Keratinocyte (primary cell): ENCODE measurements around the gene SKOR1.

Source experiments
- CTCF ChIP-seq, 3 experiments: IDR thresholded peaks in 1 of 3; conservative IDR thresholded peaks in 1 of 3; optimal IDR thresholded peaks in 1 of 3; 2 replicates in 2 of 3; 3 replicates in 1 of 3; pipeline versions ENCODE3 to v1.5.1; 2011; ENCODE audit warnings: low read length in 3 of 3, mild to moderate bottlenecking in 3 of 3, moderate library complexity in 2 of 3, control low read depth in 1 of 3, inconsistent platforms in 1 of 3; ENCODE audit not compliant: insufficient read depth in 2 of 3; ENCODE audit errors: extremely low read depth in 1 of 3
- EZH2 ChIP-seq: IDR thresholded peaks from one replicate; pipeline ENCODE4 v1.6.1; 2012; ENCODE audit warnings: inconsistent platforms, mild to moderate bottlenecking, low read length, moderate library complexity

DNA sequence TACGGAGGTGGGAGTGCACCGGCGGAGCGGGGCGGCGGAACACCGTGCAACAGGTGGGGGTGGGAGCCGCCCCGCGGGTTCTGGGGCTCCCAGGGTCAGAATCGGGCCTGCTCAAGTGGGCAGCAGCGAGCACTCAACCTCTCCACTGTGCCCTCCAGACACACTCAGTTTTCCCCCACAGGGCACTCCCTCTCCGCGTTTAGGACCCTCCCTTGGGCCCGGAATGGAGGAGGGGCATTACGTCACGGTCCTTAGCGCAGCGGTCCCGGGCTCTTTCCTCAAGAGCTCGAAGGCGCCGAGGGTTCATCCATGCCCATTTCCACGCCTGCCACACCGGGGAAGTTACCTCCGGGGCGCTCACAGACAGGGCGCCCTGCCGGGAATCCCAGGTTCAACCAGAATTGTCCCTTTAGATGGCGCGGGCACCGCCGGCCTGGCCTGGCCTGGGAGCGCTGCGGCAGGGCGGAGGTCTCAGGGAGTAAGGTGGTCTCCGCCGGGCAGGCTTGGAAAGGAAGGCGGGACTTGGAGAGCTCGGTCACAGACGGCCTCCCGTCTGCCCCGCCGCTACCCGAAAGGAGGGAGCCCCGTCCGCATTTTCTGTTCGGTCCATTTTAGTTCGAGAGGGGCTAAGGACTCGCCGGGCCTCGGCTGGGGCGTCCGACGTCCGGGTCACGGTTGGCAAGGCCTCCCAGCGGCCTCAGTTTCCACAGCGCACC, 9.4 kb downstream of the SKOR1 start:
- TF ChIP-seq CTCF (optimal IDR thresholded peaks at IDR 0.05 in 1 of 3, IDR thresholded peaks at IDR 0.05 in 1 of 3, conservative IDR thresholded peaks at IDR 0.05 in 1 of 3; ENCODE audit: extremely low read depth in 1 of 3, insufficient read depth in 2 of 3, low read length in 3 of 3) = no peak
- TF ChIP-seq EZH2 = peak; percentile 98
